ENCODE measurements around the gene MBLAC1. TPM values are rescaled to one million over a fixed set of nuclear protein-coding genes. Genes with fewer than 3 reads are reported as not detected.
A peak's percentile ranks its signal among the peaks of the same experiment; 100 is the strongest.

MBLAC1 gene
- total and polyA plus RNA-seq, 8 donors, result 1.1 to 3.7 (median 1.9) TPM

DNA sequence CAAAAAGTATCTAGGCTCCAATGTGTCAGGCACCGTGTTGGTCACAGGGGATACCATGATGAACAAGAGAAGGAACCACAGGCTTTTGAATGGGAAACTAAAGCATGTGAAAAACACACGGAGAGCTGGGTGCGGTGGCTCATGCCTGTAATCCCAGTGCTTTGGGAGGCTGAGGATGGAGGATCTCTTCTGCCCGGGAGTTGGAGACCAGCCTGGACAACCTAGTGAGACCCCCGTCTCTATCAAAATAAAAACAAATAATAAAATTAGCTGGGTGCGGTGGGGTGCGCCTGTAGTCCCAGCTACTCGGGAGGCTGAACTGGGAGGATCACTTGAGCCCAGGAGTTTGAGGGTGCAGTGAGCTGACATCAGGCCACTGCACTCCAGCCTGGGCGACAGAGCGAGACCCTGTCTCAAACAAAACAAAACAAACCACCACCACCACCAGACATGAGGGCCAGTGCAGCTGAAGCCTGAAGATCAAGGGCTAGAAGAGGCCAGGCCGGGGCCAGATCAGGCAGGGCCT is 38.6 kb upstream of the MBLAC1 start:
- H3K4me1 ChIP-seq, result peaks cover 0 to 7% (median 7%) of the 10 kb centered on the region in 3 donors
- peak overlapping the region; percentile 70 to 84 (median 80) for H3K27ac ChIP-seq
- peak overlapping the region; percentile 59 to 97 (median 79) for H3K4me3 ChIP-seq
- 76 to 78% methylated on average over 11 of the region's 11 CpGs for WGBS, 2 donors
- H3K27me3 ChIP-seq, result no peaks in the 10 kb centered on the region
- FAIRE-seq, result no peak
- DNase-seq, result no peak
- H3K9me3 ChIP-seq, result no peaks in the 10 kb centered on the region
- ATAC-seq, result peak in 1 of 4 donors; percentile 4
- intact Hi-C loops (cut with DNase I), result no loop called here
- TF ChIP-seq, protein P1, sequence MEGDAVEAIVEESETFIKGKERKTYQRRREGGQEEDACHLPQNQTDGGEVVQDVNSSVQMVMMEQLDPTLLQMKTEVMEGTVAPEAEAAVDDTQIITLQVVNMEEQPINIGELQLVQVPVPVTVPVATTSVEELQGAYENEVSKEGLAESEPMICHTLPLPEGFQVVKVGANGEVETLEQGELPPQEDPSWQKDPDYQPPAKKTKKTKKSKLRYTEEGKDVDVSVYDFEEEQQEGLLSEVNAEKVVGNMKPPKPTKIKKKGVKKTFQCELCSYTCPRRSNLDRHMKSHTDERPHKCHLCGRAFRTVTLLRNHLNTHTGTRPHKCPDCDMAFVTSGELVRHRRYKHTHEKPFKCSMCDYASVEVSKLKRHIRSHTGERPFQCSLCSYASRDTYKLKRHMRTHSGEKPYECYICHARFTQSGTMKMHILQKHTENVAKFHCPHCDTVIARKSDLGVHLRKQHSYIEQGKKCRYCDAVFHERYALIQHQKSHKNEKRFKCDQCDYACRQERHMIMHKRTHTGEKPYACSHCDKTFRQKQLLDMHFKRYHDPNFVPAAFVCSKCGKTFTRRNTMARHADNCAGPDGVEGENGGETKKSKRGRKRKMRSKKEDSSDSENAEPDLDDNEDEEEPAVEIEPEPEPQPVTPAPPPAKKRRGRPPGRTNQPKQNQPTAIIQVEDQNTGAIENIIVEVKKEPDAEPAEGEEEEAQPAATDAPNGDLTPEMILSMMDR (IDR thresholded peaks at IDR 0.05), result no peak
- H3K36me3 ChIP-seq, result peaks cover 0 to 18% (median 0%) of the 10 kb centered on the region in 3 donors

DNA sequence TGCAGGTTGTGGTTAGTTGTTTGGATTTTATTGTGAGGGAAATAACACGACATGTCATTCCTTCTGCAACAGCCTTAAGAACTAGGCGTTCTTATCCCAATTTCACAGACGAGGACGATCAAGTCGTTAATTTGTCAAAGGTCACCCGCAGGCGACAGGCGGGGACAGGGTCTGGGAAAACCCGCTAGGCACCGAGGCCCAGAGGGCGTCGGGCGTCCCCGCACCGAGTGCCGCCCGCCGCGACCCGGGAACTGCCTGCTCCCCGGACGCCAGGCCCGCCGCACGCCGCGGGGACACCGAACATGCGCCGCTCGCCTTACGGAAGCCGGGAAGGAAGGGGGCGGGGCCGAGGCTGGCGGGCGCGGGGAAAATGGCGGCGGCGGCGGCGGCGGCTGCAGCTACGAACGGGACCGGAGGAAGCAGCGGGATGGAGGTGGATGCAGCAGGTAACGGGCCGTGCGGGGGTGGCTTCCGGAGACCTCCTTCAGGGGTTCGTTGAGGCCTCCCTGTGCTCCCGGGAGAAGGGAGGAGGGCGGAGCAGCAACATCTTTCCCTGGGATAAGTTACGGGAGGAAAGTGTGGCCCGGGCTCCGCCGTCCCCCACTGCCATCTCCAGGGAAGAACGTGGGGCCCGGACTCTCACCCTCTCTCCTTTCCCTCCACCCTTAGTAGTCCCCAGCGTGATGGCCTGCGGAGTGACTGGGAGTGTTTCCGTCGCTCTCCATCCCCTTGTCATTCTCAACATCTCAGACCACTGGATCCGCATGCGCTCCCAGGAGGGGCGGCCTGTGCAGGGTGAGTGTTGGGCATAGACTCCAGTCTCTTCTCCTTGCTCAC is 37.9 kb upstream of the MBLAC1 start, which contains the start of gene COPS6:
Gene COPS6 (plus strand): TSS at position 349 of the 837 bp plus-strand sequence. CDS start 22 bp downstream, at position 371.
- Histone ChIP-seq H3K27ac (peak within 1 kb of the TSS; percentile 70 to 84 (median 80)), H3K4me3 (peak within 1 kb of the TSS; percentile 59 to 97 (median 79)), H3K4me1 (peaks cover 0 to 7% (median 7%) of the 10 kb centered on the region in 3 donors), H3K27me3 (no peaks in the 10 kb centered on the region), H3K9me3 (no peaks in the 10 kb centered on the region), H3K36me3 (peaks cover 0 to 25% (median 2%) of the 10 kb centered on the region in 3 donors)
- TF ChIP-seq, protein P1 (IDR thresholded peaks at IDR 0.05), result no peak
- intact Hi-C loops (cut with DNase I), result no loop called here
- ATAC-seq (peak; percentile 91 to 95 (median 94)), DNase-seq (peak; percentile 78 to 97 (median 85)), FAIRE-seq (no peak)
- 1% methylated on average over 68 of the region's 68 CpGs for WGBS, 2 donors

DNA sequence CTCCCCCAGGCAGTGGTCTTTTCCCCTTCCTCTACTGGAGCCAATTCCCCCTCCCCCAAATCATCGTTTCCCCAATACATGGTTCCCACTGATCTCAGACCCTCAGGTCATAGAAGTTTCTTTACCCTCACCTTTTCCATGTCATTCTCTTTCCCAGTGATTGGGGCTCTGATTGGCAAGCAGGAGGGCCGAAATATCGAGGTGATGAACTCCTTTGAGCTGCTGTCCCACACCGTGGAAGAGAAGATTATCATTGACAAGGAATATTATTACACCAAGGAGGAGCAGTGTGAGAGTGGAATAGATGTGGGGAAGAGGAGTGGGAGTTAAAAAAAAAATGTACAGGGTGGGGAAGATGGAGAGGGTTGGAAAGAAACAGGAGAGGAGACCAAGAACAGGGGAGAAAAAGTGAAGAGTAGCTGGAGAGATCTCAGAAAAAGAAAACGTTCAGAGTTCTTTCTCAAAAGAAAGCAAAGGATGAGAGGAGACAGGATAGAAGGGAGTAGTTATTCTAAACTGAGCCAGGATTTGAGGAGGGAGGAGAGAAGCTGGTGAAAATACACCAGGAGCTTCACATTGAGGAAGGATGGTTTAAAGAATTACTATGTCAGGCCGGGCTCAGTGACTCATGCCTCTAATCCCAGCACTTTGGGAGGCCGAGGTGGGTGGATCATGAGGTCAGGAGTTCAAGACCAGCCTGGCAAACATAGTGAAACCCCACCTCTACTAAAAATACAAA is 37.1 kb upstream of the MBLAC1 start:
- no peaks in the 10 kb centered on the region for H3K27me3 ChIP-seq
- no peak for ATAC-seq
- WGBS, 2 donors, result 26 to 35% methylated on average over 7 of the region's 7 CpGs
- TF ChIP-seq, protein P1 (IDR thresholded peaks at IDR 0.05), result no peak
- FAIRE-seq, result no peak
- no peak for DNase-seq
- peaks cover 0 to 31% (median 9%) of the 10 kb centered on the region in 3 donors for H3K36me3 ChIP-seq
- intact Hi-C loops (cut with DNase I), result no loop called here
- H3K4me1 ChIP-seq, result peaks cover 0 to 7% (median 7%) of the 10 kb centered on the region in 3 donors
- H3K4me3 ChIP-seq, result peak overlapping the region; percentile 59 to 97 (median 79)
- no peaks in the 10 kb centered on the region for H3K9me3 ChIP-seq
- peak overlapping the region in 1 of 4 donors; percentile 84 for H3K27ac ChIP-seq

DNA sequence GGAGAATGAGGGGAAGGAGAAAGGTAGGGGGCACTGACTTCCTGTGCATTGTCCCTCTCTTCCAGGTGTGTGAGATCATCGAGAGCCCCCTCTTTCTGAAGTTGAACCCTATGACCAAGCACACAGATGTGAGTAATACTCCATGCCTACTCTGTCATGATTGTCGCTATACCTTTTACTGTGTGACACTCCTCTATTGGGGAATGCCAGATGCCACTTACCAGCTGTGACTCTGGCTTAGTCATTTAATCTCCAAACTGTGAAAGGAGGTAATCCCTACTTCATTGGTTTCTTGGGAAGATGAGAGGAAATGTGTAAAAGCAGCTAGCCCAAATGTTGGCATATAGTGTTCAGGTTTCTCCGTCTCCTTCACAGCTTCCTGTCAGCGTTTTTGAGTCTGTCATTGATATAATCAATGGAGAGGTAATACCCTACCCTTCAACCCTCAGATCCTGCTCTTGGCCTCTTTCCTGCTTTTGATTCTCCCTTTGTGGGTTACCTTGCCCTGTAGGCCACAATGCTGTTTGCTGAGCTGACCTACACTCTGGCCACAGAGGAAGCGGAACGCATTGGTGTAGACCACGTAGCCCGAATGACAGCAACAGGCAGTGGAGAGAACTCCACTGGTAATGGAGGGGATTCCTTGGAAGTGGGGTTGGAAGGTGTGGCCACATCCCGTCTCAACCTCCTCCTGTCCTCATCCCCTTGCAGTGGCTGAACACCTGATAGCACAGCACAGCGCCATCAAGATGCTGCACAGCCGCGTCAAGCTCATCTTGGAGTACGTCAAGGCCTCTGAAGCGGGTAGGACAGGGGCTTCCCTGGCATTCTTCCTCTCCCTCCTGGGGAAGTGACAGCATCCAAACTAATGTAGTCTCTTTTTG is 36.0 kb upstream of the MBLAC1 start:
- ATAC-seq, result no peak
- no peaks in the 10 kb centered on the region for H3K9me3 ChIP-seq
- DNase-seq, result no peak
- no peak for FAIRE-seq
- H3K27ac ChIP-seq, result no peak overlapping the region
- peaks cover 0 to 7% (median 7%) of the 10 kb centered on the region in 3 donors for H3K4me1 ChIP-seq
- 89 to 91% methylated on average over 14 of the region's 14 CpGs for WGBS, 2 donors
- no peaks in the 10 kb centered on the region for H3K27me3 ChIP-seq
- no peak overlapping the region for H3K4me3 ChIP-seq
- TF ChIP-seq, protein P1 (IDR thresholded peaks at IDR 0.05), result no peak
- peaks cover 0 to 42% (median 13%) of the 10 kb centered on the region in 3 donors for H3K36me3 ChIP-seq
- intact Hi-C loops (cut with DNase I), result no loop called here
